ENCODE results near the gene ZRSR2. TPM values are rescaled to one million over a fixed set of nuclear protein-coding genes. Genes with fewer than 3 reads are reported as not detected.

Gene ZRSR2
- total RNA-seq, 4 donors from 2014 or later = 3.9 to 8.4 (median 6.9) TPM

DNA sequence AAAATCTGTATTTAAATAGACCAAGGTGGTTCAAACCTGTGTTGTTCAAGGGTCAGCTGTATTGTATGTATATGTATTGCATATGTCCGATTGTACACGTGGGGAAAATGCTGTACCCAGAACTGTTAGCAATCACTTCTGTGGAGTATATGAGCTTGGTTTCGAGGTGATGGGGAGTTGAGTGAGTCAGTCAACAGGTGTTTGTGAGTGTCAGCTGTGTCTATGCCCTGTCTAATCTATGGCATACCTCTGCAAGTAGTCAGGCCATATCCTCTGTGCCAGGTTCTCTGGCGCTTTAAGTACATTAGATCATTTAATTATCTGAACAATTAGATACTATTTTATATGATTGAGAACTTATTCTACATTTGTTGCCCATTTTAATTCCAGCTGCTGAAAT, 7.4 kb downstream of the ZRSR2 start:
- intact Hi-C loops (cut with DNase I; ENCODE audit: low total_unique reads) (no loop called here), in situ Hi-C loops (cut with MboI; ENCODE audit: low sequenced_read_pairs in 4 of 4) (loop anchor here in 1 of 4 donors (25.0 kb wide), 1 partner anchor 915 kb away; the partner anchor contains the start of genes CTPS2 and SYAP1)
- Histone ChIP-seq H3K9me3 (no peaks in the 10 kb centered on the region), H3K36me3 (peaks cover 0 to 14% of the 10 kb centered on the region in 2 donors), H3K27ac (no peak overlapping the region), H3K4me3 (no peak overlapping the region), H3K27me3 (no peaks in the 10 kb centered on the region), H3K4me1 (no peaks in the 10 kb centered on the region)
- DNase-seq (no peak), ATAC-seq (no peak)
- TF ChIP-seq POLR2A (IDR thresholded peaks at IDR 0.05) = no peak
- TF ChIP-seq, protein P1, sequence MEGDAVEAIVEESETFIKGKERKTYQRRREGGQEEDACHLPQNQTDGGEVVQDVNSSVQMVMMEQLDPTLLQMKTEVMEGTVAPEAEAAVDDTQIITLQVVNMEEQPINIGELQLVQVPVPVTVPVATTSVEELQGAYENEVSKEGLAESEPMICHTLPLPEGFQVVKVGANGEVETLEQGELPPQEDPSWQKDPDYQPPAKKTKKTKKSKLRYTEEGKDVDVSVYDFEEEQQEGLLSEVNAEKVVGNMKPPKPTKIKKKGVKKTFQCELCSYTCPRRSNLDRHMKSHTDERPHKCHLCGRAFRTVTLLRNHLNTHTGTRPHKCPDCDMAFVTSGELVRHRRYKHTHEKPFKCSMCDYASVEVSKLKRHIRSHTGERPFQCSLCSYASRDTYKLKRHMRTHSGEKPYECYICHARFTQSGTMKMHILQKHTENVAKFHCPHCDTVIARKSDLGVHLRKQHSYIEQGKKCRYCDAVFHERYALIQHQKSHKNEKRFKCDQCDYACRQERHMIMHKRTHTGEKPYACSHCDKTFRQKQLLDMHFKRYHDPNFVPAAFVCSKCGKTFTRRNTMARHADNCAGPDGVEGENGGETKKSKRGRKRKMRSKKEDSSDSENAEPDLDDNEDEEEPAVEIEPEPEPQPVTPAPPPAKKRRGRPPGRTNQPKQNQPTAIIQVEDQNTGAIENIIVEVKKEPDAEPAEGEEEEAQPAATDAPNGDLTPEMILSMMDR (IDR thresholded peaks at IDR 0.05 in 4 of 5, conservative IDR thresholded peaks at IDR 0.05 in 1 of 5) = no peak

GRCh38 chrX:15804563-15804962, 14.3 kb downstream of the ZRSR2 start:
- Histone ChIP-seq H3K4me3 (no peak overlapping the region), H3K36me3 (peaks cover 0 to 42% of the 10 kb centered on the region in 2 donors), H3K27ac (no peak overlapping the region), H3K4me1 (no peaks in the 10 kb centered on the region), H3K27me3 (no peaks in the 10 kb centered on the region), H3K9me3 (no peaks in the 10 kb centered on the region)
- intact Hi-C loops (cut with DNase I; ENCODE audit: low total_unique reads) (no loop called here), in situ Hi-C loops (cut with MboI; ENCODE audit: low sequenced_read_pairs in 4 of 4) (loop anchor here in 1 of 4 donors (25.0 kb wide), 1 partner anchor 108 kb away; no protein-coding TSS in a partner anchor)
- no peak for DNase-seq
- ATAC-seq = no peak
- TF ChIP-seq, protein P1 (IDR thresholded peaks at IDR 0.05 in 4 of 5, conservative IDR thresholded peaks at IDR 0.05 in 1 of 5) = no peak
- no peak for TF ChIP-seq POLR2A (IDR thresholded peaks at IDR 0.05)

DNA sequence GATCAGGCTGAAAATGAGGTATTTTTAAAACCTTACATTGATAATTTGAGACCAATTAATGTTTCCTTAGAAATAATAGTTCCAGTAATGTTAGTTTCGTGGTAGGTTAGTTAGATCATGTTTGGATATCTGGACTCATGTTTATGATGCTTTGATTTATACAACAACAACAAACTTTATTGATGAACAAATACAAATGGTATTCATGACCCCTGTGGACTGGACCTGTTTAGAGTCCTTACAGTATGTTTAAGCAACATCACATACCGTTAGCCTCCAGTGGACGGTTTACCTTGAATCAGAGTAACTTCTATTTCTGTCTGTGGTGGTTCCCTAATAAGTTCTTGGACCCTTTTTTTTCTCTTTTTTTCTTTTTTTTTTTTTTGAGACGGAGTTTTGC, 18.0 kb downstream of the ZRSR2 start:
- H3K36me3 ChIP-seq = peaks cover 0 to 49% of the 10 kb centered on the region in 2 donors
- no peaks in the 10 kb centered on the region for H3K9me3 ChIP-seq
- intact Hi-C loops (cut with DNase I; ENCODE audit: low total_unique reads) (no loop called here), in situ Hi-C loops (cut with MboI; ENCODE audit: low sequenced_read_pairs in 4 of 4) (loop anchor here in 1 of 4 donors (25.0 kb wide), 1 partner anchor 104 kb away; no protein-coding TSS in a partner anchor)
- H3K4me1 ChIP-seq = no peaks in the 10 kb centered on the region
- DNase-seq = no peak
- H3K27ac ChIP-seq = no peak overlapping the region
- no peaks in the 10 kb centered on the region for H3K27me3 ChIP-seq
- TF ChIP-seq, protein P1 (IDR thresholded peaks at IDR 0.05 in 4 of 5, conservative IDR thresholded peaks at IDR 0.05 in 1 of 5) = no peak
- no peak for TF ChIP-seq POLR2A (IDR thresholded peaks at IDR 0.05)
- no peak for ATAC-seq
- H3K4me3 ChIP-seq = no peak overlapping the region

- in situ Hi-C loops (cut with MboI; ENCODE audit: low sequenced_read_pairs in 4 of 4) = loop anchor here in 1 of 4 donors (25.0 kb wide), 1 partner anchor 100 kb away; no protein-coding TSS in a partner anchor
- H3K36me3 ChIP-seq = peaks cover 0 to 34% of the 10 kb centered on the region in 2 donors
These were observed 22.1 kb downstream of the ZRSR2 start for GRCh38 chrX:15812192-15812938.

More at GRCh38 chrX:15812192-15812938, 22.1 kb downstream of the ZRSR2 start:
- Histone ChIP-seq H3K4me1 (no peaks in the 10 kb centered on the region), H3K27me3 (no peaks in the 10 kb centered on the region), H3K4me3 (no peak overlapping the region), H3K27ac (no peak overlapping the region), H3K9me3 (no peaks in the 10 kb centered on the region)
- intact Hi-C loops (cut with DNase I; ENCODE audit: low total_unique reads) = no loop called here
- no peak for TF ChIP-seq POLR2A (IDR thresholded peaks at IDR 0.05)
- TF ChIP-seq, protein P1 (IDR thresholded peaks at IDR 0.05 in 4 of 5, conservative IDR thresholded peaks at IDR 0.05 in 1 of 5) = no peak
- DNase-seq = no peak
- ATAC-seq = no peak

Data from gastrocnemius medialis (tissue), 4 donors.